ENCODE measurements around the gene HIVEP2. TPM values are rescaled to one million over a fixed set of nuclear protein-coding genes. Genes with fewer than 3 reads are reported as not detected.

The HIVEP2 gene
- total and polyA plus RNA-seq, 2 of the 4 experiments (the other 2 are of a cell fraction) = 4.3 to 11.3 TPM

- Histone ChIP-seq H3K9ac (ENCODE audit: low read depth, low read length) (no peak overlapping the region), H3K14ac (replicated peaks; ENCODE audit: low read depth, low read length) (no peak overlapping the region; the same call in 1 of the 2 replicates), H4K5ac (ENCODE audit: low read depth, low read length) (no peak overlapping the region), H3K4me2 (ENCODE audit: low read depth, low read length) (no peak overlapping the region), H3K4me1 (ENCODE audit: control insufficient read depth, insufficient read depth, low read length) (peaks cover 5% of the 10 kb centered on the region; the same call in 1 of the 2 replicates), H2BK120ac (ENCODE audit: low read depth, low read length) (no peak overlapping the region), H4K8ac (ENCODE audit: low read depth in 2 of 2, low read length in 2 of 2) (no peak overlapping the region), H2BK20ac (ENCODE audit: low read depth, low read length) (no peak overlapping the region), H2AFZ (replicated peaks; ENCODE audit: low read length, poor library complexity) (no peak overlapping the region), H3K79me1 (ENCODE audit: low read depth in 1 of 2, low read length in 2 of 2) (peaks cover 10 to 42% of the 10 kb centered on the region in 2 experiments; a peak in 3 of 4 replicates), H4K91ac (ENCODE audit: insufficient read depth, low read depth, low read length) (peak overlapping the region; percentile 47; the same call in 1 of the 2 replicates), H3K27me3 (ENCODE audit: control insufficient read depth, insufficient read depth, low read length) (no peaks in the 10 kb centered on the region), H3K4me3 (ENCODE audit: insufficient read depth, low read depth, low read length) (no peak overlapping the region), H3K36me3 (ENCODE audit: control insufficient read depth, insufficient read depth, low read length) (no peaks in the 10 kb centered on the region), H4K20me1 (ENCODE audit: insufficient read depth, low read length) (no peaks in the 10 kb centered on the region), H3K9me3 (ENCODE audit: control insufficient read depth, insufficient read depth, low read length) (no peaks in the 10 kb centered on the region), H3K18ac (ENCODE audit: low read depth, low read length) (no peak overlapping the region), H3K9me1 (ENCODE audit: insufficient read depth, low read length) (peaks cover 8% of the 10 kb centered on the region), H2AK9ac (replicated peaks; ENCODE audit: low read depth, low read length, poor library complexity) (no peak overlapping the region), H2BK5ac (ENCODE audit: low read depth, low read length, poor library complexity, severe bottlenecking) (no peak overlapping the region), H3K23ac (ENCODE audit: low read depth, low read length) (no peak overlapping the region), H2BK15ac (ENCODE audit: low read depth, low read length) (0 out of 3 replicates have a peak overlapping the region, but pooled peaks have one; percentile 7), H3K4ac (ENCODE audit: low read depth, low read length) (peak overlapping the region; percentile 45), H3K56ac (ENCODE audit: extremely low read depth, insufficient read depth, low read length) (no peak overlapping the region), H2AK5ac (ENCODE audit: low read depth, low read length) (peak overlapping the region; percentile 44), H3K27ac (ENCODE audit: insufficient read depth, low read length) (no peak overlapping the region)
- TF ChIP-seq MAFK (IDR thresholded peaks at IDR 0.05; ENCODE audit: low read depth, low read length) = no peak
- 96% methylated on average over 5 of the region's 6 CpGs; no CpG with 5 or more reads in 1 of the 2 experiments for WGBS, 2 experiments (ENCODE audit: extremely low coverage in 2 of 2, insufficient read length in 1 of 2)
- ChIA-PET POLR2A (ENCODE audit: unreplicated experiment) (interaction anchor here (0.6 kb wide), 1 partner anchor 617 kb away, joined by 3 read pairs; no protein-coding TSS in a partner anchor), CTCF (interaction anchor here (1.7 kb wide), 1 partner anchor 8 kb away, joined by 5 read pairs; no protein-coding TSS in a partner anchor)
- no peak for ATAC-seq (ENCODE audit: low read depth)
- intact Hi-C loops (cut with micrococcal nuclease) = loop anchor here (5.0 kb wide), 1 partner anchor 111 kb away; no protein-coding TSS in a partner anchor
- dilution Hi-C loops (cut with HindIII; ENCODE audit: low sequenced_read_pairs, unreplicated experiment) = no loop called here
- BruUV-seq (replicated peaks) = no TSS peak
- in situ Hi-C loops (cut with MboI; ENCODE audit: low sequenced_read_pairs) = loop anchor here (5.0 kb wide), 1 partner anchor 51 kb away; no protein-coding TSS in a partner anchor
- DNase-seq = no peak
Observed at GRCh38 chr6:142830807-142831206, 114.2 kb downstream of the HIVEP2 start.
